ENCODE measurements around the gene OPCML.

DNA sequence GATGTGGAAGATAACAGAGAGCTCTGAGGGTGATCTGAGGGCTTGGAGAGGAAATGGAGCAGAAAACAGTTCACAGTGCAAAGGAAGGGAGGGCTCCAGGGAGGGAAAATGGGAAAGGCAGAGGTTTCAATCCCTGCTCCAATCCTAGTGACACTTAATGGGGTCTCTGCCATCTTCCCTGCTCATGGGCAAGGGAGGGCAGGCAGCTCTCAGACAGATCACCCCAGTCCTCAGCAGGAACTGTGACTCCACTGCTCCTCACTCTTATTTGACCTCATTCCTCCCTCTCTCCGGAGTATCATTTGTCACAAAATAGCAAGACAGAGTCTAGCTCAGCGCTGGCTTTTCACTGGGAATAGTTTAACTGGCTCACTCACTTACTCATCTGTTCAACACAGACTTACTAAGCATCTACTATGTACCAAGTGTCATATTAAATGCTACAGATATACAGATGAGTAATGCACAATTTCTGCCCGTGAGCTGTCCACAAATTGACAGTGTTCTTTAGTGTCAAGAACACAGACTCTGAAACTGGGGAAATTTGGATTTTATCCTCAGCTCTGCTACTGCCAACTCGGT lies 817.4 kb downstream of the OPCML start:
- TF ChIP-seq, protein P1, sequence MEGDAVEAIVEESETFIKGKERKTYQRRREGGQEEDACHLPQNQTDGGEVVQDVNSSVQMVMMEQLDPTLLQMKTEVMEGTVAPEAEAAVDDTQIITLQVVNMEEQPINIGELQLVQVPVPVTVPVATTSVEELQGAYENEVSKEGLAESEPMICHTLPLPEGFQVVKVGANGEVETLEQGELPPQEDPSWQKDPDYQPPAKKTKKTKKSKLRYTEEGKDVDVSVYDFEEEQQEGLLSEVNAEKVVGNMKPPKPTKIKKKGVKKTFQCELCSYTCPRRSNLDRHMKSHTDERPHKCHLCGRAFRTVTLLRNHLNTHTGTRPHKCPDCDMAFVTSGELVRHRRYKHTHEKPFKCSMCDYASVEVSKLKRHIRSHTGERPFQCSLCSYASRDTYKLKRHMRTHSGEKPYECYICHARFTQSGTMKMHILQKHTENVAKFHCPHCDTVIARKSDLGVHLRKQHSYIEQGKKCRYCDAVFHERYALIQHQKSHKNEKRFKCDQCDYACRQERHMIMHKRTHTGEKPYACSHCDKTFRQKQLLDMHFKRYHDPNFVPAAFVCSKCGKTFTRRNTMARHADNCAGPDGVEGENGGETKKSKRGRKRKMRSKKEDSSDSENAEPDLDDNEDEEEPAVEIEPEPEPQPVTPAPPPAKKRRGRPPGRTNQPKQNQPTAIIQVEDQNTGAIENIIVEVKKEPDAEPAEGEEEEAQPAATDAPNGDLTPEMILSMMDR (IDR thresholded peaks at IDR 0.05; ENCODE audit: insufficient read depth, low read length, poor library complexity, severe bottlenecking) = no peak
- TF ChIP-seq EZH2phosphoT487 (conservative IDR thresholded peaks at IDR 0.05; ENCODE audit: low read length) = no peak
